Neural progenitor cell (in vitro differentiated cells): ENCODE results near the gene POLR2L.

ENCODE experiments used
- CTCF ChIP-seq: fragments of 200-600 bp; sonication (generic); IDR thresholded peaks from 2 replicates; pipeline ENCODE4 v1.5.1; 2017; ENCODE audit warnings: antibody characterized with exemption, mild to moderate bottlenecking
- EZH2 ChIP-seq: fragments of 200-600 bp; sonication (generic); IDR thresholded peaks from 2 replicates; pipeline ENCODE4 v1.6.1; 2017; ENCODE audit warnings: antibody characterized with exemption, mild to moderate bottlenecking, moderate library complexity

DNA sequence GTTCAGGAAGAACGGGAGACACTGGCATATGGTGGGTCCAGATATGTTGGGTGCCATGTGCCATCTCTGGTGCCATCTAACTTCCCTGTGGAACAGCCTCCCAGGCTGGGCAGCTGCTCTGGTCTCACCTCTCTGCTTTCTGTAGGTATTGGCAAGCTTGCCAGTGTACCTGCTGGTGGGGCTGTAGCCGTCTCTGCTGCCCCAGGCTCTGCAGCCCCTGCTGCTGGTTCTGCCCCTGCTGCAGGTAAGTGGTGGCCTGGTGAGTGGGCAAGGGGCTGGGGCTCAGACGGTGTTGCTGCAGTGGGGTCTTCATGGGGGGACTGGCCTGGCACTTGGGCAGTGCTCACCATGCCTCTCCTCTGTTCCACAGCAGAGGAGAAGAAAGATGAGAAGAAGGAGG, 29.9 kb downstream of the POLR2L start:
- TF ChIP-seq CTCF (no peak), EZH2 (no peak)
